Kidney (tissue), 14 donors: ENCODE measurements around the gene ANXA10. TPM values are rescaled to one million over a fixed set of nuclear protein-coding genes. Genes with fewer than 3 reads are reported as not detected.

Experiments
- DNase-seq, 5 donors: peaks; one replicate each; pipeline ENCODE4 v3.0.0-alpha.2; 2013 to 2020
- FAIRE-seq: peaks from 2 replicates; lab custom pipeline; 2012; peaks lifted over from hg19 to GRCh38; lab: Jason Lieb, UNC
- H3K27ac ChIP-seq, 2 donors: one replicate each; pipeline ENCODE4 v1.7.0; 2013; ENCODE audit warnings: low read depth in 2 of 2, low read length in 2 of 2, inconsistent platforms in 1 of 2
- H3K27me3 ChIP-seq: one replicate; pipeline ENCODE4 v1.7.1; 2013; ENCODE audit warnings: low read length, inconsistent platforms; ENCODE audit not compliant: control insufficient read depth, insufficient read depth
- H3K36me3 ChIP-seq, 3 donors: one replicate each; pipeline versions ENCODE4 v1.7.0 to v1.7.1; 2013; ENCODE audit warnings: low read length in 3 of 3, control low read depth in 1 of 3, inconsistent platforms in 1 of 3; ENCODE audit not compliant: insufficient read depth in 3 of 3, control insufficient read depth in 2 of 3
- H3K4me1 ChIP-seq, 3 donors: one replicate each; pipeline versions ENCODE4 v1.7.0 to v1.7.1; 2013; ENCODE audit warnings: low read length in 3 of 3, inconsistent platforms in 1 of 3, low read depth in 1 of 3; ENCODE audit not compliant: control insufficient read depth in 2 of 3, insufficient read depth in 2 of 3
- H3K4me3 ChIP-seq, 3 donors: one replicate each; pipeline versions ENCODE4 v1.7.0 to v1.8.1; 2013; ENCODE audit warnings: low read length in 3 of 3, control low read depth in 1 of 3, inconsistent platforms in 1 of 3
- H3K9ac ChIP-seq, 3 donors: one replicate each; pipeline versions ENCODE4 v1.7.0 to v1.7.1; 2013; ENCODE audit warnings: low read length in 3 of 3, control low read depth in 1 of 3, inconsistent platforms in 1 of 3
- H3K9me3 ChIP-seq, 3 donors: one replicate each; pipeline versions ENCODE4 v1.7.0 to v1.7.1; 2013; ENCODE audit warnings: low read length in 3 of 3, control low read depth in 1 of 3, inconsistent platforms in 1 of 3; ENCODE audit not compliant: control insufficient read depth in 2 of 3, insufficient read depth in 1 of 3
- intact Hi-C: fragments of 100-400 bp; cut with DNase I; formaldehyde crosslinking; loops from one replicate; pipeline ENCODE4 v1.11.1; 2022
- polyA plus RNA-seq: library from polyadenylated mRNA; stranded (reverse); fragments of 350-450 nt; fragmentation: Illumina TruSeq; extraction: RNeasy Lipid Tissue Mini Kit (QIAGEN cat#74804); gene quantifications from one replicate; pipeline ENCODE4 v1.2.3, GENCODE V29; 2014; ENCODE audit warnings: low read depth, low replicate concordance; ENCODE audit not compliant: insufficient read depth
- total RNA-seq: library from RNA; stranded (reverse); fragmentation: NEBNext Ultra II Directional; extraction: Animal tissue kit (Norgen Biotek cat#: 25700); gene quantifications from one replicate; pipeline ENCODE4 v1.2.1, GENCODE V29; 2021
- TF ChIP-seq, protein P1 (sequence below): IDR thresholded peaks from 3 replicates; pipeline ENCODE4 v1.5.1; 2012; ENCODE audit warnings: mild to moderate bottlenecking, moderate library complexity, borderline replicate concordance; ENCODE audit not compliant: insufficient read depth; ENCODE audit errors: extremely low read depth
- donor health status: control.
- donor health status: control.
- donor health status: control.
- donor health status: control.
- donor health status: control.
- donor health status: DM: yes; HTN: yes; CAD: no.
- donor health status: Normal renal cell carcinoma (clear cell type).

The ANXA10 gene
- total and polyA plus RNA-seq, 2 donors from 2014 or later: not detected

GRCh38 chr4:168220893-168221292, 128.6 kb downstream of the ANXA10 start:
- H3K4me3 ChIP-seq: no peak overlapping the region
- FAIRE-seq (no peak), DNase-seq (no peak)
- no peaks in the 10 kb centered on the region for H3K27me3 ChIP-seq
- intact Hi-C loops: no loop called here
- no peak overlapping the region for H3K27ac ChIP-seq
- TF ChIP-seq, protein P1, sequence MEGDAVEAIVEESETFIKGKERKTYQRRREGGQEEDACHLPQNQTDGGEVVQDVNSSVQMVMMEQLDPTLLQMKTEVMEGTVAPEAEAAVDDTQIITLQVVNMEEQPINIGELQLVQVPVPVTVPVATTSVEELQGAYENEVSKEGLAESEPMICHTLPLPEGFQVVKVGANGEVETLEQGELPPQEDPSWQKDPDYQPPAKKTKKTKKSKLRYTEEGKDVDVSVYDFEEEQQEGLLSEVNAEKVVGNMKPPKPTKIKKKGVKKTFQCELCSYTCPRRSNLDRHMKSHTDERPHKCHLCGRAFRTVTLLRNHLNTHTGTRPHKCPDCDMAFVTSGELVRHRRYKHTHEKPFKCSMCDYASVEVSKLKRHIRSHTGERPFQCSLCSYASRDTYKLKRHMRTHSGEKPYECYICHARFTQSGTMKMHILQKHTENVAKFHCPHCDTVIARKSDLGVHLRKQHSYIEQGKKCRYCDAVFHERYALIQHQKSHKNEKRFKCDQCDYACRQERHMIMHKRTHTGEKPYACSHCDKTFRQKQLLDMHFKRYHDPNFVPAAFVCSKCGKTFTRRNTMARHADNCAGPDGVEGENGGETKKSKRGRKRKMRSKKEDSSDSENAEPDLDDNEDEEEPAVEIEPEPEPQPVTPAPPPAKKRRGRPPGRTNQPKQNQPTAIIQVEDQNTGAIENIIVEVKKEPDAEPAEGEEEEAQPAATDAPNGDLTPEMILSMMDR: no peak
- H3K9ac ChIP-seq: no peak overlapping the region
- H3K9me3 ChIP-seq: no peaks in the 10 kb centered on the region
- no peaks in the 10 kb centered on the region for H3K4me1 ChIP-seq
- peaks cover 0 to 8% (median 2%) of the 10 kb centered on the region in 3 donors for H3K36me3 ChIP-seq

GRCh38 chr4:168221301-168221700, 129.0 kb downstream of the ANXA10 start:
- DNase-seq: peak in 1 of 5 donors; percentile 9
- Histone ChIP-seq H3K36me3 (peaks cover 0 to 8% (median 2%) of the 10 kb centered on the region in 3 donors), H3K27me3 (no peaks in the 10 kb centered on the region), H3K27ac (no peak overlapping the region), H3K9me3 (no peaks in the 10 kb centered on the region), H3K9ac (no peak overlapping the region), H3K4me3 (no peak overlapping the region), H3K4me1 (no peaks in the 10 kb centered on the region)
- TF ChIP-seq, protein P1: no peak
- intact Hi-C loops: no loop called here
- no peak for FAIRE-seq

Other genes starting within 250 kb of the ANXA10 start
- 31.6 TPM for gene DDX60, start 226.2 kb downstream of the ANXA10 start, total RNA-seq
- gene DDX60, start 226.2 kb downstream of the ANXA10 start, polyA plus RNA-seq: 6.4 TPM